SK-N-SH (cell line): ENCODE results near the gene POP4. TPM values are rescaled to one million over a fixed set of nuclear protein-coding genes. Genes with fewer than 3 reads are reported as not detected.

Experiments
- CTCF ChIA-PET: fragments of 300-600, 350-600 bp; formaldehyde crosslinking; extraction: SDS; loops from one replicate; lab custom pipeline; 2021; lab: Yijun Ruan, JAX
- POLR2A ChIA-PET: fragments of 350-600 bp; sonication (Branson Sonifier 250); formaldehyde crosslinking; extraction: SDS; loops from one replicate; lab custom pipeline; 2020; ENCODE audit warnings: antibody characterized with exemption, inconsistent platforms; lab: Yijun Ruan, JAX
- DNase-seq: peaks from one replicate; pipeline ENCODE4 v3.0.0; 2012
- H2AFZ ChIP-seq: fragments of 200-600 bp; sonication (generic); 2 replicates; pipeline ENCODE4 v1.8.1; 2016; ENCODE audit warnings: antibody characterized with exemption, mild to moderate bottlenecking, low read depth
- H3F3A ChIP-seq: fragments of 200-600 bp; sonication (generic); replicated peaks from 2 replicates; pipeline ENCODE3; 2016; ENCODE audit warnings: antibody characterized with exemption, mild to moderate bottlenecking; ENCODE audit not compliant: insufficient read depth
- H3K27ac ChIP-seq, 2 experiments: fragments of 200-500 bp in 1 of 2; fragments of 200-600 bp in 1 of 2; sonication (Bioruptor generic) in 1 of 2; sonication (generic), shearing (Covaris generic) in 1 of 2; 2 replicates each; pipeline versions ENCODE4 v1.5.1 to v1.6.1; 2014 to 2016; ENCODE audit warnings: low read depth in 2 of 2, inconsistent platforms in 1 of 2, low read length in 1 of 2, mild to moderate bottlenecking in 1 of 2, mixed read lengths in 1 of 2
- H3K27me3 ChIP-seq: fragments of 200-600 bp; sonication (generic), shearing (Covaris generic); 2 replicates; pipeline ENCODE4 v1.6.1; 2016; ENCODE audit warnings: mixed run types; ENCODE audit not compliant: insufficient read depth
- H3K36me3 ChIP-seq, 2 experiments: fragments of 200-500 bp in 1 of 2; fragments of 200-600 bp in 1 of 2; sonication (Bioruptor generic) in 1 of 2; sonication (generic) in 1 of 2; replicated peaks in 1 of 2; 2 replicates each; pipeline versions ENCODE3 to v1.5.1; 2014 to 2016; ENCODE audit warnings: low read length in 1 of 2, mild to moderate bottlenecking in 1 of 2; ENCODE audit not compliant: insufficient read depth in 2 of 2, control insufficient read depth in 1 of 2
- H3K4me1 ChIP-seq, 2 experiments: fragments of 200-500 bp in 1 of 2; fragments of 200-600 bp in 1 of 2; sonication (Bioruptor generic) in 1 of 2; sonication (generic), shearing (Covaris generic) in 1 of 2; 2 replicates each; pipeline versions ENCODE4 v1.5.1 to v1.6.1; 2014 to 2016; ENCODE audit warnings: low read depth in 1 of 2, low read length in 1 of 2, mixed run types in 1 of 2; ENCODE audit not compliant: insufficient read depth in 2 of 2, control insufficient read depth in 1 of 2
- H3K4me2 ChIP-seq: fragments of 200-600 bp; sonication (generic), shearing (Covaris generic); 2 replicates; pipeline ENCODE4 v1.6.1; 2017; ENCODE audit warnings: mixed run types
- H3K4me3 ChIP-seq, 2 experiments: fragments of 200-500 bp in 1 of 2; fragments of 200-600 bp in 1 of 2; sonication (Bioruptor generic) in 1 of 2; sonication (generic), shearing (Covaris generic) in 1 of 2; 2 replicates each; pipeline versions ENCODE4 v1.5.1 to v1.8.1; 2014 to 2016; ENCODE audit warnings: low read depth in 2 of 2, inconsistent platforms in 1 of 2, low read length in 1 of 2, mild to moderate bottlenecking in 1 of 2, mixed read lengths in 1 of 2, moderate library complexity in 1 of 2
- H3K79me2 ChIP-seq: fragments of 200-600 bp; sonication (generic); 2 replicates; pipeline ENCODE4 v1.8.1; 2017; ENCODE audit warnings: mild to moderate bottlenecking; ENCODE audit not compliant: insufficient read depth
- H3K9ac ChIP-seq: fragments of 200-600 bp; sonication (generic); 2 replicates; pipeline ENCODE4 v1.6.1; 2017; ENCODE audit warnings: mixed run types
- H3K9me2 ChIP-seq: fragments of 200-600 bp; sonication (generic); 2 replicates; pipeline ENCODE4 v1.6.1; 2017; ENCODE audit warnings: mixed run types
- H3K9me3 ChIP-seq: fragments of 200-600 bp; sonication (generic); 2 replicates; pipeline ENCODE4 v1.6.1; 2017; ENCODE audit warnings: mixed run types, mild to moderate bottlenecking, moderate library complexity
- H4K20me1 ChIP-seq: fragments of 200-600 bp; sonication (generic); 2 replicates; pipeline ENCODE4 v1.6.1; 2017; ENCODE audit warnings: mild to moderate bottlenecking, mixed run types; ENCODE audit not compliant: insufficient read depth
- CHD2 ChIP-seq: fragments of 150-350 bp; IDR thresholded peaks from 2 replicates; pipeline ENCODE4 v1.6.1; 2018; ENCODE audit warnings: low read length; ENCODE audit not compliant: partially characterized antibody
- ELF1 ChIP-seq: IDR thresholded peaks from 2 replicates; pipeline ENCODE4 v1.4.0; 2012
- EP300 ChIP-seq, 2 experiments: IDR thresholded peaks; 2 replicates each; pipeline versions ENCODE4 v1.4.0 to v1.6.1; 2012; ENCODE audit warnings: borderline replicate concordance in 1 of 2, low read depth in 1 of 2, low read length in 1 of 2
- FOXJ3 ChIP-seq: sonication (generic); formaldehyde crosslinking; IDR thresholded peaks from 2 replicates; pipeline ENCODE4 v1.5.1; 2020; ENCODE audit warnings: mild to moderate bottlenecking, missing genetic modification reagents
- FOXM1 ChIP-seq: IDR thresholded peaks from 2 replicates; pipeline ENCODE4 v1.4.0; 2012; ENCODE audit warnings: low read depth, mild to moderate bottlenecking
- GATA2 ChIP-seq: sonication (generic); formaldehyde crosslinking; IDR thresholded peaks from 2 replicates; pipeline ENCODE4 v1.5.0; 2020; ENCODE audit warnings: mild to moderate bottlenecking, missing genetic modification reagents
- MEF2A ChIP-seq: IDR thresholded peaks from 2 replicates; pipeline ENCODE4 v1.4.0; 2012; ENCODE audit warnings: low read depth, borderline replicate concordance
- MXI1 ChIP-seq: IDR thresholded peaks from 2 replicates; pipeline ENCODE4 v1.6.1; 2012; ENCODE audit warnings: mild to moderate bottlenecking, low read depth, low read length, improper control_type of control experiment
- POLR2AphosphoS5 ChIP-seq: IDR thresholded peaks from 2 replicates; pipeline ENCODE4 v1.6.1; 2012; ENCODE audit warnings: low read depth, low read length
- RAD21 ChIP-seq: IDR thresholded peaks from 2 replicates; pipeline ENCODE4 v1.6.1; 2012; ENCODE audit warnings: mild to moderate bottlenecking, low read length
- RCOR1 ChIP-seq: fragments of 150-350 bp; IDR thresholded peaks from 2 replicates; pipeline ENCODE4 v1.6.1; 2017; ENCODE audit warnings: antibody characterized with exemption, low read length
- RXRA ChIP-seq: IDR thresholded peaks from 2 replicates; pipeline ENCODE4 v1.4.0; 2012; ENCODE audit warnings: low read depth, mild to moderate bottlenecking, borderline replicate concordance
- TAF1 ChIP-seq: IDR thresholded peaks from 2 replicates; pipeline ENCODE4 v1.6.1; 2012; ENCODE audit warnings: low read depth, mild to moderate bottlenecking, low read length, moderate library complexity, borderline replicate concordance
- TEAD4 ChIP-seq: IDR thresholded peaks from 2 replicates; pipeline ENCODE4 v1.4.0; 2012; ENCODE audit warnings: mild to moderate bottlenecking, borderline replicate concordance; ENCODE audit not compliant: insufficient read depth
- WGBS: methylation state at CpG from one replicate; pipeline ENCODE4 v1.1.6; 2017; ENCODE audit warnings: low lambda C conversion rate; 5-methylcytosine and 5-hydroxymethylcytosine counted together
- polyA plus RNA-seq, 3 experiments: library from polyadenylated mRNA; depleted of rRNA; stranded (reverse); fragments of >200 nt; gene quantifications; 2 replicates each; pipeline ENCODE4 v1.2.3, GENCODE V29; 2012
- TF ChIP-seq, protein P1 (sequence below): fragments of 150-350 bp; IDR thresholded peaks from 2 replicates; pipeline ENCODE4 v1.6.1; 2017; ENCODE audit warnings: antibody characterized with exemption, low read length, low read depth, borderline replicate concordance
- TF ChIP-seq, protein P2 (sequence below): fragments of 200-600 bp; sonication (generic); IDR thresholded peaks from 2 replicates; pipeline ENCODE4 v1.6.1; 2017; ENCODE audit warnings: antibody characterized with exemption, mild to moderate bottlenecking, moderate library complexity
- TF ChIP-seq, protein P3 (sequence below): IDR thresholded peaks from 2 replicates; pipeline ENCODE4 v1.6.1; 2012; ENCODE audit warnings: mild to moderate bottlenecking, low read depth, low read length, moderate library complexity
- TF ChIP-seq, protein P4 (sequence below): IDR thresholded peaks from 2 replicates; pipeline ENCODE4; 2012

The POP4 gene
- polyA plus RNA-seq, 1 of the 3 experiments (the other 2 are of a cell fraction): 75.4 TPM

DNA sequence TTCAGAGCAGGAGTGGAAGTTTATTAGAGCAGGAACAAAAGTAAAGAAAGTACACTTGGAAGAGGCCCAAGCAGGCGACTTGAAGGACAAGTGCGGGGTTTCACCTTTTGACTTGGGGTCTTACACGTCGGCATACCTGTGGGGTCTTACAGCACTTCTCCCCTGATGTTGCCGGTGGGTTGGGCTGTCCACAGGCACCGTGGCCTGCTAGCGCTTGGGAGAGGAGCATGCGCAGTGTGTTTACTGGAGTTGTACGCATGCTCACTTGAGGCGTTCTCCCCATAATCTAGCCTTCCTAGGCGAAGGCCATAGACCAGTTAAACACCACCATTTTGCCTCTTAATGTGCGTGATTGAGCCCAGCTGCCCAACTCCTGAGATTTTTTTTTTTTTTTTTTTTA is 34.1 kb downstream of the POP4 start:
- TF ChIP-seq FOXJ3 (CRISPR knock-in tag) (no peak), CHD2 (no peak), EP300 (IDR thresholded peaks at IDR 0.05; ENCODE audit: borderline replicate concordance in 1 of 2, low read depth in 1 of 2, low read length in 1 of 2) (no peak), TAF1 (no peak), MEF2A (no peak), GATA2 (CRISPR knock-in tag) (no peak), RAD21 (no peak), POLR2AphosphoS5 (no peak), ELF1 (no peak), FOXM1 (no peak), TEAD4 (no peak), RCOR1 (no peak), MXI1 (no peak), RXRA (no peak)
- TF ChIP-seq, protein P1, sequence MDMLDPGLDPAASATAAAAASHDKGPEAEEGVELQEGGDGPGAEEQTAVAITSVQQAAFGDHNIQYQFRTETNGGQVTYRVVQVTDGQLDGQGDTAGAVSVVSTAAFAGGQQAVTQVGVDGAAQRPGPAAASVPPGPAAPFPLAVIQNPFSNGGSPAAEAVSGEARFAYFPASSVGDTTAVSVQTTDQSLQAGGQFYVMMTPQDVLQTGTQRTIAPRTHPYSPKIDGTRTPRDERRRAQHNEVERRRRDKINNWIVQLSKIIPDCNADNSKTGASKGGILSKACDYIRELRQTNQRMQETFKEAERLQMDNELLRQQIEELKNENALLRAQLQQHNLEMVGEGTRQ: no peak
- TF ChIP-seq, protein P2, sequence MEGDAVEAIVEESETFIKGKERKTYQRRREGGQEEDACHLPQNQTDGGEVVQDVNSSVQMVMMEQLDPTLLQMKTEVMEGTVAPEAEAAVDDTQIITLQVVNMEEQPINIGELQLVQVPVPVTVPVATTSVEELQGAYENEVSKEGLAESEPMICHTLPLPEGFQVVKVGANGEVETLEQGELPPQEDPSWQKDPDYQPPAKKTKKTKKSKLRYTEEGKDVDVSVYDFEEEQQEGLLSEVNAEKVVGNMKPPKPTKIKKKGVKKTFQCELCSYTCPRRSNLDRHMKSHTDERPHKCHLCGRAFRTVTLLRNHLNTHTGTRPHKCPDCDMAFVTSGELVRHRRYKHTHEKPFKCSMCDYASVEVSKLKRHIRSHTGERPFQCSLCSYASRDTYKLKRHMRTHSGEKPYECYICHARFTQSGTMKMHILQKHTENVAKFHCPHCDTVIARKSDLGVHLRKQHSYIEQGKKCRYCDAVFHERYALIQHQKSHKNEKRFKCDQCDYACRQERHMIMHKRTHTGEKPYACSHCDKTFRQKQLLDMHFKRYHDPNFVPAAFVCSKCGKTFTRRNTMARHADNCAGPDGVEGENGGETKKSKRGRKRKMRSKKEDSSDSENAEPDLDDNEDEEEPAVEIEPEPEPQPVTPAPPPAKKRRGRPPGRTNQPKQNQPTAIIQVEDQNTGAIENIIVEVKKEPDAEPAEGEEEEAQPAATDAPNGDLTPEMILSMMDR: no peak
- TF ChIP-seq, protein P3, sequence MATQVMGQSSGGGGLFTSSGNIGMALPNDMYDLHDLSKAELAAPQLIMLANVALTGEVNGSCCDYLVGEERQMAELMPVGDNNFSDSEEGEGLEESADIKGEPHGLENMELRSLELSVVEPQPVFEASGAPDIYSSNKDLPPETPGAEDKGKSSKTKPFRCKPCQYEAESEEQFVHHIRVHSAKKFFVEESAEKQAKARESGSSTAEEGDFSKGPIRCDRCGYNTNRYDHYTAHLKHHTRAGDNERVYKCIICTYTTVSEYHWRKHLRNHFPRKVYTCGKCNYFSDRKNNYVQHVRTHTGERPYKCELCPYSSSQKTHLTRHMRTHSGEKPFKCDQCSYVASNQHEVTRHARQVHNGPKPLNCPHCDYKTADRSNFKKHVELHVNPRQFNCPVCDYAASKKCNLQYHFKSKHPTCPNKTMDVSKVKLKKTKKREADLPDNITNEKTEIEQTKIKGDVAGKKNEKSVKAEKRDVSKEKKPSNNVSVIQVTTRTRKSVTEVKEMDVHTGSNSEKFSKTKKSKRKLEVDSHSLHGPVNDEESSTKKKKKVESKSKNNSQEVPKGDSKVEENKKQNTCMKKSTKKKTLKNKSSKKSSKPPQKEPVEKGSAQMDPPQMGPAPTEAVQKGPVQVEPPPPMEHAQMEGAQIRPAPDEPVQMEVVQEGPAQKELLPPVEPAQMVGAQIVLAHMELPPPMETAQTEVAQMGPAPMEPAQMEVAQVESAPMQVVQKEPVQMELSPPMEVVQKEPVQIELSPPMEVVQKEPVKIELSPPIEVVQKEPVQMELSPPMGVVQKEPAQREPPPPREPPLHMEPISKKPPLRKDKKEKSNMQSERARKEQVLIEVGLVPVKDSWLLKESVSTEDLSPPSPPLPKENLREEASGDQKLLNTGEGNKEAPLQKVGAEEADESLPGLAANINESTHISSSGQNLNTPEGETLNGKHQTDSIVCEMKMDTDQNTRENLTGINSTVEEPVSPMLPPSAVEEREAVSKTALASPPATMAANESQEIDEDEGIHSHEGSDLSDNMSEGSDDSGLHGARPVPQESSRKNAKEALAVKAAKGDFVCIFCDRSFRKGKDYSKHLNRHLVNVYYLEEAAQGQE: no peak
- TF ChIP-seq, protein P4, sequence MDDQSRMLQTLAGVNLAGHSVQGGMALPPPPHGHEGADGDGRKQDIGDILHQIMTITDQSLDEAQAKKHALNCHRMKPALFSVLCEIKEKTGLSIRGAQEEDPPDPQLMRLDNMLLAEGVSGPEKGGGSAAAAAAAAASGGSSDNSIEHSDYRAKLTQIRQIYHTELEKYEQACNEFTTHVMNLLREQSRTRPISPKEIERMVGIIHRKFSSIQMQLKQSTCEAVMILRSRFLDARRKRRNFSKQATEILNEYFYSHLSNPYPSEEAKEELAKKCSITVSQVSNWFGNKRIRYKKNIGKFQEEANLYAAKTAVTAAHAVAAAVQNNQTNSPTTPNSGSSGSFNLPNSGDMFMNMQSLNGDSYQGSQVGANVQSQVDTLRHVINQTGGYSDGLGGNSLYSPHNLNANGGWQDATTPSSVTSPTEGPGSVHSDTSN: no peak
- TF ChIP-seq, all 33 proteins: peak for 0
- Histone ChIP-seq H3K4me1 (no peaks in the 10 kb centered on the region), H3K4me3 (no peak overlapping the region), H3K9me2 (no peaks in the 10 kb centered on the region), H3F3A (no peaks in the 10 kb centered on the region), H3K79me2 (no peaks in the 10 kb centered on the region), H3K9ac (no peak overlapping the region), H3K27ac (no peak overlapping the region), H3K9me3 (no peaks in the 10 kb centered on the region), H2AFZ (no peak overlapping the region), H3K27me3 (no peaks in the 10 kb centered on the region; the same call in 1 of the 2 replicates), H4K20me1 (no peaks in the 10 kb centered on the region), H3K36me3 (no peaks in the 10 kb centered on the region), H3K4me2 (no peak overlapping the region)
- ChIA-PET POLR2A (no interaction called here), CTCF (no interaction called here)
- 67% methylated on average over 12 of the region's 12 CpGs for WGBS
- DNase-seq: no peak
